ENCODE measurements around the gene MRPL40. TPM values are rescaled to one million over a fixed set of nuclear protein-coding genes. Genes with fewer than 3 reads are reported as not detected.

MRPL40 gene
- total and polyA plus RNA-seq, 2 donors (not counting 3 experiments of a cell fraction or from before 2014, with no cell fraction given), result 17.5 to 27.4 TPM

DNA sequence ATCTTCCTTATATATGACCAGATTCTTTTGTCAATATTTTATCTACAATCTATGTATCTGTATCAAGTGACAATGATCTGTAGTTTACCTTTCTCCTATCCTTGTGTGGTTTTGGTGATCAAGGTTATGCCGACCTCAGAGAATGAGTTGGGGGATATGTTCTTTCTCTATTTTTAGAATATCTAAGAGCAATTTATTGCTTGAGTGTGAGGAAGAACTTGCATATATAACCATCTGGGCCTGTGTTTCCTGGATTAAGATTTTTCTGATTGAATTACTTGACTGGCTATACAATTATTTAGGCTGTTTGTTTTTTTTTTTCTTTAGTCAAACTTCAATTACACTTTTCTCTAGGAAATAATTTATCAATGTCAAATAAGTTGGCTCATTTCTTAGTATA is 29.2 kb downstream of the MRPL40 start:
- Histone ChIP-seq H3K4me1 (ENCODE audit: control insufficient read depth, extremely low read depth, insufficient read depth, low read length) (no peaks in the 10 kb centered on the region), H4K20me1 (replicated peaks; ENCODE audit: control insufficient read depth, extremely low read depth, insufficient read depth, low read length) (no peaks in the 10 kb centered on the region), H3K9ac (replicated peaks; ENCODE audit: extremely low read depth, insufficient read depth, low read length) (no peak overlapping the region), H3K9me3 (replicated peaks; ENCODE audit: control insufficient read depth, insufficient read depth, low read length) (no peaks in the 10 kb centered on the region), H2AFZ (ENCODE audit: low read depth, low read length) (no peak overlapping the region), H3K27me3 (ENCODE audit: control insufficient read depth in 2 of 2, insufficient read depth in 2 of 2, low read length in 2 of 2) (no peaks in the 10 kb centered on the region), H3K27ac (ENCODE audit: insufficient read depth, low read depth, low read length) (no peak overlapping the region), H3K79me2 (ENCODE audit: control insufficient read depth, insufficient read depth, low read length) (no peaks in the 10 kb centered on the region), H3K36me3 (ENCODE audit: control insufficient read depth in 2 of 2, extremely low read depth in 1 of 2, insufficient read depth in 2 of 2, low read length in 2 of 2) (peaks cover 17 to 34% of the 10 kb centered on the region in 2 experiments), H3K4me2 (ENCODE audit: insufficient read depth, low read length) (no peak overlapping the region), H3K9me1 (replicated peaks; ENCODE audit: control insufficient read depth, extremely low read depth, insufficient read depth, low read length) (no peaks in the 10 kb centered on the region), H3K4me3 (replicated peaks in 1 of 3; ENCODE audit: insufficient read depth in 1 of 3, low read depth in 1 of 3, low read length in 3 of 3) (no peak overlapping the region)
- POLR2A ChIA-PET, result interaction anchor here (0.6 kb wide), 1 partner anchor 155 kb away, joined by 4 read pairs; no protein-coding TSS in a partner anchor
- dilution Hi-C loops (cut with MboI; ENCODE audit: extremely low pct_ligation_motif_present, low sequenced_read_pairs), result no loop called here
- CTCF ChIA-PET, result interaction anchor here (1.9 to 2.5 kb wide), 2 partner anchors 12 to 169 kb away, joined by 7 to 13 read pairs; no protein-coding TSS in a partner anchor
- BruUV-seq (replicated peaks), result no TSS peak
- DNase-seq (ENCODE audit: low read depth, low spot score) (no peak), FAIRE-seq (no peak)
- intact Hi-C loops (cut with micrococcal nuclease), result no loop called here
- TF ChIP-seq JUN (IDR thresholded peaks at IDR 0.05; ENCODE audit: borderline replicate concordance, insufficient read depth, insufficient read length, low read depth), result no peak
- TF ChIP-seq, protein P1, sequence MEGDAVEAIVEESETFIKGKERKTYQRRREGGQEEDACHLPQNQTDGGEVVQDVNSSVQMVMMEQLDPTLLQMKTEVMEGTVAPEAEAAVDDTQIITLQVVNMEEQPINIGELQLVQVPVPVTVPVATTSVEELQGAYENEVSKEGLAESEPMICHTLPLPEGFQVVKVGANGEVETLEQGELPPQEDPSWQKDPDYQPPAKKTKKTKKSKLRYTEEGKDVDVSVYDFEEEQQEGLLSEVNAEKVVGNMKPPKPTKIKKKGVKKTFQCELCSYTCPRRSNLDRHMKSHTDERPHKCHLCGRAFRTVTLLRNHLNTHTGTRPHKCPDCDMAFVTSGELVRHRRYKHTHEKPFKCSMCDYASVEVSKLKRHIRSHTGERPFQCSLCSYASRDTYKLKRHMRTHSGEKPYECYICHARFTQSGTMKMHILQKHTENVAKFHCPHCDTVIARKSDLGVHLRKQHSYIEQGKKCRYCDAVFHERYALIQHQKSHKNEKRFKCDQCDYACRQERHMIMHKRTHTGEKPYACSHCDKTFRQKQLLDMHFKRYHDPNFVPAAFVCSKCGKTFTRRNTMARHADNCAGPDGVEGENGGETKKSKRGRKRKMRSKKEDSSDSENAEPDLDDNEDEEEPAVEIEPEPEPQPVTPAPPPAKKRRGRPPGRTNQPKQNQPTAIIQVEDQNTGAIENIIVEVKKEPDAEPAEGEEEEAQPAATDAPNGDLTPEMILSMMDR (IDR thresholded peaks at IDR 0.05; ENCODE audit: extremely low read depth in 1 of 2, insufficient read depth in 1 of 2, low read depth in 1 of 2, low read length in 2 of 2), result no peak
- no peak for TF ChIP-seq POLR2AphosphoS5 (IDR thresholded peaks at IDR 0.05; ENCODE audit: insufficient read depth, low read depth, low read length)
- no peak for TF ChIP-seq MYC (IDR thresholded peaks at IDR 0.05; ENCODE audit: low read depth, low read length)
- TF ChIP-seq FOS (IDR thresholded peaks at IDR 0.05; ENCODE audit: borderline replicate concordance, insufficient read depth, low read length), result no peak
- no peak for TF ChIP-seq EZH2 (IDR thresholded peaks at IDR 0.05; ENCODE audit: borderline replicate concordance, low read depth, low read length, severe bottlenecking)
- no peak for TF ChIP-seq POLR2A (IDR thresholded peaks at IDR 0.05; ENCODE audit: low read depth, low read length)
- TF ChIP-seq, protein P2, sequence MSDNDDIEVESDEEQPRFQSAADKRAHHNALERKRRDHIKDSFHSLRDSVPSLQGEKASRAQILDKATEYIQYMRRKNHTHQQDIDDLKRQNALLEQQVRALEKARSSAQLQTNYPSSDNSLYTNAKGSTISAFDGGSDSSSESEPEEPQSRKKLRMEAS (IDR thresholded peaks at IDR 0.05; ENCODE audit: insufficient read depth, insufficient read length), result no peak

Data from endothelial cell of umbilical vein (primary cell).